Epithelial cell of esophagus (primary cell): ENCODE measurements around the gene ADSS1.

ENCODE experiments used
- DNase-seq: peaks from one replicate; pipeline ENCODE4 v3.0.0; 2010; ENCODE audit warnings: low read depth
- H3K4me3 ChIP-seq: 2 replicates; pipeline ENCODE4 v1.5.1; 2011; ENCODE audit warnings: mild to moderate bottlenecking, low read length, control low read depth
- CTCF ChIP-seq: IDR thresholded peaks from 2 replicates; pipeline ENCODE4 v1.5.1; 2011; ENCODE audit warnings: low read depth, mild to moderate bottlenecking, low read length, control low read depth, inconsistent platforms; ENCODE audit not compliant: insufficient read depth; ENCODE audit errors: missing control alignments

ADSS1 gene

GRCh38 chr14:104777808-104778249 is 53.8 kb downstream of the ADSS1 start:
- DNase-seq: no peak
- no peak overlapping the region for H3K4me3 ChIP-seq
- no peak for TF ChIP-seq CTCF

- TF ChIP-seq CTCF: no peak
- H3K4me3 ChIP-seq: no peak overlapping the region
- DNase-seq: no peak
Observed at GRCh38 chr14:104778694-104779331, 54.8 kb downstream of the ADSS1 start.

GRCh38 chr14:104779776-104780512 is 55.9 kb downstream of the ADSS1 start:
- no peak for TF ChIP-seq CTCF
- DNase-seq: no peak
- no peak overlapping the region for H3K4me3 ChIP-seq

- no peak for DNase-seq
- H3K4me3 ChIP-seq: no peak overlapping the region
- no peak for TF ChIP-seq CTCF
Observed at GRCh38 chr14:104780513-104781030, 56.5 kb downstream of the ADSS1 start.

- no peak overlapping the region for H3K4me3 ChIP-seq
- no peak for TF ChIP-seq CTCF
- DNase-seq: no peak
Observed at GRCh38 chr14:104781271-104782077, 57.4 kb downstream of the ADSS1 start.

- no peak overlapping the region for H3K4me3 ChIP-seq
- no peak for DNase-seq
- no peak for TF ChIP-seq CTCF
Observed at GRCh38 chr14:104782086-104782807, 58.2 kb downstream of the ADSS1 start.
